Effector memory CD4-positive, alpha-beta T cell (primary cell): ENCODE results near the gene COMMD1.
A peak's percentile ranks its signal among the peaks of the same experiment; 100 is the strongest.
"Not testable (repeated sequence)": the region's sequence is repeated elsewhere in the genome, so short reads cannot be mapped to it uniquely, and the experiment has no call there.

ENCODE experiments used
- DNase-seq, 3 donors: peaks; one replicate each; pipeline ENCODE4 v3.0.0-alpha.2; 2020
- H3K27ac ChIP-seq: 2 replicates; pipeline ENCODE4 v1.7.0; 2013; ENCODE audit warnings: mild to moderate bottlenecking, low read length, moderate library complexity; ENCODE audit not compliant: insufficient read depth, poor library complexity, severe bottlenecking
- H3K27me3 ChIP-seq: replicated peaks from 2 replicates; pipeline ENCODE4 v1.7.0; 2013; ENCODE audit warnings: mild to moderate bottlenecking, low read length; ENCODE audit not compliant: insufficient read depth, control insufficient read depth, poor library complexity, severe bottlenecking
- H3K36me3 ChIP-seq: 2 replicates; pipeline ENCODE4 v1.7.0; 2013; ENCODE audit warnings: mild to moderate bottlenecking, low read length, moderate library complexity; ENCODE audit not compliant: control insufficient read depth, insufficient read depth
- H3K4me1 ChIP-seq: 2 replicates; pipeline ENCODE4 v1.7.0; 2013; ENCODE audit warnings: low read length, mild to moderate bottlenecking; ENCODE audit not compliant: control insufficient read depth, insufficient read depth, poor library complexity, severe bottlenecking
- H3K4me3 ChIP-seq: 2 replicates; pipeline ENCODE4 v1.7.0; 2013; ENCODE audit warnings: low read length, low read depth, mild to moderate bottlenecking; ENCODE audit not compliant: insufficient read depth, poor library complexity, severe bottlenecking
- H3K9me3 ChIP-seq: 2 replicates; pipeline ENCODE4 v1.7.0; 2013; ENCODE audit warnings: mild to moderate bottlenecking, low read length, moderate library complexity; ENCODE audit not compliant: control insufficient read depth

Gene COMMD1

GRCh38 chr2:61885896-61886603 is 19.4 kb upstream of the COMMD1 start:
- Histone ChIP-seq H3K27ac (peak overlapping the region; percentile 97), H3K4me1 (peaks cover 10% of the 10 kb centered on the region), H3K27me3 (no peaks in the 10 kb centered on the region), H3K9me3 (no peaks in the 10 kb centered on the region), H3K4me3 (no peak overlapping the region), H3K36me3 (peaks cover 38% of the 10 kb centered on the region)
- DNase-seq: no peak

GRCh38 chr2:61887717-61888266 is 17.7 kb upstream of the COMMD1 start:
- no peaks in the 10 kb centered on the region for H3K27me3 ChIP-seq
- DNase-seq: no peak

GRCh38 chr2:61888267-61889055 is 17.0 kb upstream of the COMMD1 start, which contains the start of gene CCT4:
Gene CCT4 (minus strand): TSS chr2:61888656. CDS start chr2:61888507, 149 bp downstream.
- Histone ChIP-seq H3K27ac (peak within 1 kb of the TSS; percentile 97), H3K9me3 (no peaks in the 10 kb centered on the region), H3K4me1 (peaks cover 10% of the 10 kb centered on the region), H3K4me3 (peak within 1 kb of the TSS; percentile 91), H3K27me3 (no peaks in the 10 kb centered on the region), H3K36me3 (peaks cover 14% of the 10 kb centered on the region)
- DNase-seq: peak; percentile 79 to 84 (median 83)

More at GRCh38 chr2:61887717-61888266, 17.7 kb upstream of the COMMD1 start:
- H3K4me1 ChIP-seq: peaks cover 10% of the 10 kb centered on the region
- H3K27ac ChIP-seq: peak overlapping the region; percentile 97
- peaks cover 21% of the 10 kb centered on the region for H3K36me3 ChIP-seq
- H3K9me3 ChIP-seq: no peaks in the 10 kb centered on the region
- peak overlapping the region; percentile 91 for H3K4me3 ChIP-seq

- H3K9me3 ChIP-seq: no peaks in the 10 kb centered on the region
- H3K36me3 ChIP-seq: no peaks in the 10 kb centered on the region
- DNase-seq: no peak
- H3K27ac ChIP-seq: no peak overlapping the region
- no peaks in the 10 kb centered on the region for H3K27me3 ChIP-seq
- H3K4me3 ChIP-seq: no peak overlapping the region
- H3K4me1 ChIP-seq: no peaks in the 10 kb centered on the region
Observed at GRCh38 chr2:61898810-61899209, 6.7 kb upstream of the COMMD1 start.

GRCh38 chr2:61900281-61900680 is 5.2 kb upstream of the COMMD1 start:
- no peaks in the 10 kb centered on the region for H3K4me1 ChIP-seq
- H3K9me3 ChIP-seq: no peaks in the 10 kb centered on the region
- no peak overlapping the region for H3K4me3 ChIP-seq
- H3K36me3 ChIP-seq: no peaks in the 10 kb centered on the region
- H3K27ac ChIP-seq: no peak overlapping the region
- no peaks in the 10 kb centered on the region for H3K27me3 ChIP-seq
- DNase-seq: no peak

- Histone ChIP-seq H3K27ac (peak overlapping the region; percentile 65), H3K36me3 (peaks cover 3% of the 10 kb centered on the region), H3K27me3 (no peaks in the 10 kb centered on the region), H3K9me3 (no peaks in the 10 kb centered on the region), H3K4me3 (peak overlapping the region; percentile 65), H3K4me1 (no peaks in the 10 kb centered on the region)
- DNase-seq: no peak
Observed at GRCh38 chr2:61906186-61906470, 654 bp downstream of the COMMD1 start.

- no peaks in the 10 kb centered on the region for H3K9me3 ChIP-seq
- no peak overlapping the region for H3K4me3 ChIP-seq
- no peaks in the 10 kb centered on the region for H3K4me1 ChIP-seq
- no peak overlapping the region for H3K27ac ChIP-seq
- H3K27me3 ChIP-seq: no peaks in the 10 kb centered on the region
- no peak for DNase-seq
- H3K36me3 ChIP-seq: peaks cover 3% of the 10 kb centered on the region
Observed at GRCh38 chr2:61909116-61909515, 3.6 kb downstream of the COMMD1 start.

- Histone ChIP-seq H3K9me3 (no peaks in the 10 kb centered on the region), H3K4me3 (no peak overlapping the region), H3K36me3 (peaks cover 3% of the 10 kb centered on the region), H3K27ac (no peak overlapping the region), H3K4me1 (no peaks in the 10 kb centered on the region), H3K27me3 (no peaks in the 10 kb centered on the region)
- DNase-seq: no peak
Observed at GRCh38 chr2:61910603-61911002, 5.1 kb downstream of the COMMD1 start.

- Histone ChIP-seq H3K9me3 (no peaks in the 10 kb centered on the region), H3K4me3 (no peak overlapping the region), H3K4me1 (no peaks in the 10 kb centered on the region), H3K36me3 (peaks cover 3% of the 10 kb centered on the region), H3K27me3 (no peaks in the 10 kb centered on the region), H3K27ac (no peak overlapping the region)
- no peak for DNase-seq
Observed at GRCh38 chr2:61911510-61911909, 6.0 kb downstream of the COMMD1 start.

- H3K9me3 ChIP-seq, H3K36me3 ChIP-seq, H3K4me1 ChIP-seq, H3K27ac ChIP-seq, DNase-seq, H3K27me3 ChIP-seq, H3K4me3 ChIP-seq: not testable (repeated sequence)
Observed at GRCh38 chr2:61914794-61915193, 9.3 kb downstream of the COMMD1 start.
